HL-60 (cell line): ENCODE measurements around the gene RSL24D1.

Experiments used
- DNase-seq, 2 experiments: peaks; one replicate each; pipeline ENCODE4 v3.0.0-alpha.2; 2010 to 2020; ENCODE audit warnings: low read depth in 1 of 2, low spot score in 1 of 2
- H3K27ac ChIP-seq: fragments of 250-450 bp; sonication (Bioruptor Pico); replicated peaks from 2 replicates; pipeline ENCODE4 v1.5.1; 2020; ENCODE audit warnings: mild to moderate bottlenecking, moderate library complexity
- H3K27me3 ChIP-seq: fragments of 250-450 bp; sonication (Bioruptor Pico); 2 replicates; pipeline ENCODE4 v1.5.1; 2021; ENCODE audit warnings: mild to moderate bottlenecking, moderate library complexity; ENCODE audit not compliant: insufficient read depth, poor library complexity, severe bottlenecking
- H3K4me3 ChIP-seq: replicated peaks from 2 replicates; pipeline ENCODE4 v1.5.1; 2011; ENCODE audit warnings: mild to moderate bottlenecking, control low read depth, low read length; ENCODE audit not compliant: insufficient read depth
- CTCF ChIP-seq: IDR thresholded peaks from one replicate; pipeline ENCODE4 v1.5.1; 2011; ENCODE audit warnings: low read length, control low read depth, inconsistent platforms; ENCODE audit not compliant: insufficient read depth
- GABPA ChIP-seq: IDR thresholded peaks from 2 replicates; pipeline ENCODE4 v1.6.1; 2012; ENCODE audit warnings: low read depth
- POLR2AphosphoS5 ChIP-seq: IDR thresholded peaks from 2 replicates; pipeline ENCODE4 v1.6.1; 2012; ENCODE audit warnings: low read depth
- REST ChIP-seq: IDR thresholded peaks from 2 replicates; pipeline ENCODE4 v1.6.1; 2012; ENCODE audit warnings: low read depth; ENCODE audit not compliant: insufficient replicate concordance
- SPI1 ChIP-seq: IDR thresholded peaks from 2 replicates; pipeline ENCODE4 v1.6.1; 2012; ENCODE audit warnings: low read depth, mild to moderate bottlenecking, borderline replicate concordance

RSL24D1 gene

GRCh38 chr15:55241186-55241585, 44.4 kb upstream of the RSL24D1 start:
- DNase-seq, result no peak
- TF ChIP-seq CTCF, result no peak
- TF ChIP-seq POLR2AphosphoS5, result no peak
- TF ChIP-seq SPI1, result no peak
- no peak for TF ChIP-seq REST
- TF ChIP-seq GABPA, result no peak

GRCh38 chr15:55240125-55240760, 43.5 kb upstream of the RSL24D1 start:
- TF ChIP-seq REST (no peak), SPI1 (no peak), POLR2AphosphoS5 (no peak), GABPA (no peak)
- no peaks in the 10 kb centered on the region for H3K27me3 ChIP-seq
- H3K4me3 ChIP-seq, result no peak overlapping the region
- no peak for DNase-seq
- H3K27ac ChIP-seq, result no peak overlapping the region

More at GRCh38 chr15:55241186-55241585, 44.4 kb upstream of the RSL24D1 start:
- Histone ChIP-seq H3K27me3 (no peaks in the 10 kb centered on the region), H3K27ac (no peak overlapping the region), H3K4me3 (no peak overlapping the region)

GRCh38 chr15:55239440-55240124, 42.8 kb upstream of the RSL24D1 start:
- TF ChIP-seq REST, result no peak
- TF ChIP-seq SPI1, result no peak
- no peak for TF ChIP-seq CTCF
- TF ChIP-seq GABPA, result no peak
- no peak for TF ChIP-seq POLR2AphosphoS5
- no peak overlapping the region for H3K4me3 ChIP-seq
- no peak overlapping the region for H3K27ac ChIP-seq
- no peak for DNase-seq
- H3K27me3 ChIP-seq, result no peaks in the 10 kb centered on the region
